ENCODE measurements around the gene RNF123. TPM values are rescaled to one million over a fixed set of nuclear protein-coding genes. Genes with fewer than 3 reads are reported as not detected.

Gene RNF123
- total and polyA plus RNA-seq, 2 donors (not counting 3 experiments of a cell fraction or from before 2014, with no cell fraction given): 43.4 to 59.3 TPM

DNA sequence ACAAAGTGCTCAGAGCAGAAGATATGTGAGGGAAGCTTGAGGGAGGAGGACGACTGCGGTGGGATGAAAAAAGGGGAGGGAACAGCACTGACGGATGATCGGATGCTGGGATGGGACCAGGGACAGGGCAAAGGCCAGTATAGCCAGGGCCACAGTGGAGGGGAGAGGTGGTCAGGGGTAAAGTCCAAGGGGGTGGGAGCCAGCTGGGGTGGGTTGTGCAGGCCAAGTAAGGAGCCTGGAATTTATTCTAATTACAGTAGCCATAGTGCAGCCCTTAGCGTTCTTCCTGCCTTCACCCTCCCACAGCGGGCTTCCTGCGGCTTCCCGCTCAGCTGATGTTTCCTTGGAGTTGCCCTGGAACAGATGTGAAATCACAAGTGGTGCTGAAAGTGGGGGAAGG lies 22.8 kb upstream of the RNF123 start:
- H3K4me2 ChIP-seq (ENCODE audit: insufficient read depth, low read length): no peak overlapping the region
- H3K9me1 ChIP-seq (replicated peaks; ENCODE audit: control insufficient read depth, extremely low read depth, insufficient read depth, low read length): no peaks in the 10 kb centered on the region
- no TSS peak for BruUV-seq (replicated peaks)
- dilution Hi-C loops (cut with MboI; ENCODE audit: extremely low pct_ligation_motif_present, low sequenced_read_pairs): no loop called here
- FAIRE-seq: no peak
- H3K79me2 ChIP-seq (ENCODE audit: control insufficient read depth, insufficient read depth, low read length): no peaks in the 10 kb centered on the region
- intact Hi-C loops (cut with micrococcal nuclease): no loop called here
- no peaks in the 10 kb centered on the region for H3K4me1 ChIP-seq (ENCODE audit: control insufficient read depth, extremely low read depth, insufficient read depth, low read length)
- H3K9me3 ChIP-seq (replicated peaks; ENCODE audit: control insufficient read depth, insufficient read depth, low read length): no peaks in the 10 kb centered on the region
- no peak overlapping the region for H2AFZ ChIP-seq (ENCODE audit: low read depth, low read length)
- peaks cover 0 to 2% of the 10 kb centered on the region in 2 experiments for H3K27me3 ChIP-seq (ENCODE audit: control insufficient read depth in 2 of 2, insufficient read depth in 2 of 2, low read length in 2 of 2)
- no peak for DNase-seq (ENCODE audit: low read depth, low spot score)
- H4K20me1 ChIP-seq (replicated peaks; ENCODE audit: control insufficient read depth, extremely low read depth, insufficient read depth, low read length): no peaks in the 10 kb centered on the region
- H3K36me3 ChIP-seq (ENCODE audit: control insufficient read depth in 2 of 2, extremely low read depth in 1 of 2, insufficient read depth in 2 of 2, low read length in 2 of 2): no peaks in the 10 kb centered on the region
- TF ChIP-seq FOS (IDR thresholded peaks at IDR 0.05; ENCODE audit: borderline replicate concordance, insufficient read depth, low read length) (no peak), EZH2 (IDR thresholded peaks at IDR 0.05; ENCODE audit: borderline replicate concordance, low read depth, low read length, severe bottlenecking) (no peak), MYC (IDR thresholded peaks at IDR 0.05; ENCODE audit: low read depth, low read length) (no peak), GATA2 (IDR thresholded peaks at IDR 0.05; ENCODE audit: insufficient read depth, insufficient read length, low read depth, low read length) (no peak), POLR2A (IDR thresholded peaks at IDR 0.05; ENCODE audit: low read depth, low read length) (no peak), POLR2AphosphoS5 (IDR thresholded peaks at IDR 0.05; ENCODE audit: insufficient read depth, low read depth, low read length) (no peak), JUN (IDR thresholded peaks at IDR 0.05; ENCODE audit: borderline replicate concordance, insufficient read depth, insufficient read length, low read depth) (no peak)
- TF ChIP-seq, protein P1, sequence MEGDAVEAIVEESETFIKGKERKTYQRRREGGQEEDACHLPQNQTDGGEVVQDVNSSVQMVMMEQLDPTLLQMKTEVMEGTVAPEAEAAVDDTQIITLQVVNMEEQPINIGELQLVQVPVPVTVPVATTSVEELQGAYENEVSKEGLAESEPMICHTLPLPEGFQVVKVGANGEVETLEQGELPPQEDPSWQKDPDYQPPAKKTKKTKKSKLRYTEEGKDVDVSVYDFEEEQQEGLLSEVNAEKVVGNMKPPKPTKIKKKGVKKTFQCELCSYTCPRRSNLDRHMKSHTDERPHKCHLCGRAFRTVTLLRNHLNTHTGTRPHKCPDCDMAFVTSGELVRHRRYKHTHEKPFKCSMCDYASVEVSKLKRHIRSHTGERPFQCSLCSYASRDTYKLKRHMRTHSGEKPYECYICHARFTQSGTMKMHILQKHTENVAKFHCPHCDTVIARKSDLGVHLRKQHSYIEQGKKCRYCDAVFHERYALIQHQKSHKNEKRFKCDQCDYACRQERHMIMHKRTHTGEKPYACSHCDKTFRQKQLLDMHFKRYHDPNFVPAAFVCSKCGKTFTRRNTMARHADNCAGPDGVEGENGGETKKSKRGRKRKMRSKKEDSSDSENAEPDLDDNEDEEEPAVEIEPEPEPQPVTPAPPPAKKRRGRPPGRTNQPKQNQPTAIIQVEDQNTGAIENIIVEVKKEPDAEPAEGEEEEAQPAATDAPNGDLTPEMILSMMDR (IDR thresholded peaks at IDR 0.05; ENCODE audit: extremely low read depth in 1 of 2, insufficient read depth in 1 of 2, low read depth in 1 of 2, low read length in 2 of 2): no peak
- TF ChIP-seq, protein P2, sequence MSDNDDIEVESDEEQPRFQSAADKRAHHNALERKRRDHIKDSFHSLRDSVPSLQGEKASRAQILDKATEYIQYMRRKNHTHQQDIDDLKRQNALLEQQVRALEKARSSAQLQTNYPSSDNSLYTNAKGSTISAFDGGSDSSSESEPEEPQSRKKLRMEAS (IDR thresholded peaks at IDR 0.05; ENCODE audit: insufficient read depth, insufficient read length): no peak
- ChIA-PET CTCF (interaction anchor here (1.7 to 5.3 kb wide), 2 partner anchors 126 to 130 kb away, joined by 4 to 34 read pairs; no protein-coding TSS in a partner anchor), POLR2A (no interaction called here)
- no peak overlapping the region for H3K27ac ChIP-seq (ENCODE audit: insufficient read depth, low read depth, low read length)
- H3K4me3 ChIP-seq (replicated peaks in 1 of 3; ENCODE audit: insufficient read depth in 1 of 3, low read depth in 1 of 3, low read length in 3 of 3): no peak overlapping the region
- H3K9ac ChIP-seq (replicated peaks; ENCODE audit: extremely low read depth, insufficient read depth, low read length): no peak overlapping the region
